Adipocyte (in vitro differentiated cells): Measurements from ENCODE around the gene SIN3B.
A peak's percentile ranks its signal among the peaks of the same experiment; 100 is the strongest.

Experiments used
- DNase-seq: peaks from one replicate; pipeline ENCODE4 v3.0.0-alpha.2; 2015; ENCODE audit warnings: low read depth
- H3K27me3 ChIP-seq: replicated peaks from 2 replicates; pipeline ENCODE4 v1.7.0; 2013; ENCODE audit warnings: mild to moderate bottlenecking, low read length, moderate library complexity; ENCODE audit not compliant: control insufficient read depth, insufficient read depth
- H3K36me3 ChIP-seq: 2 replicates; pipeline ENCODE4 v1.7.0; 2013; ENCODE audit warnings: low read length, mild to moderate bottlenecking, moderate library complexity; ENCODE audit not compliant: control insufficient read depth, insufficient read depth, severe bottlenecking
- H3K4me1 ChIP-seq: 2 replicates; pipeline ENCODE4 v1.7.0; 2013; ENCODE audit warnings: mild to moderate bottlenecking, low read length, moderate library complexity; ENCODE audit not compliant: control insufficient read depth, insufficient read depth
- H3K4me3 ChIP-seq: 2 replicates; pipeline ENCODE4 v1.7.0; 2013; ENCODE audit warnings: mild to moderate bottlenecking, low read length, moderate library complexity
- H3K9ac ChIP-seq: 2 replicates; pipeline ENCODE4 v1.7.0; 2013; ENCODE audit warnings: mild to moderate bottlenecking, low read length, moderate library complexity
- H3K9me3 ChIP-seq: 2 replicates; pipeline ENCODE4 v1.7.0; 2013; ENCODE audit warnings: mild to moderate bottlenecking, low read length, moderate library complexity; ENCODE audit not compliant: control insufficient read depth

Gene SIN3B

DNA sequence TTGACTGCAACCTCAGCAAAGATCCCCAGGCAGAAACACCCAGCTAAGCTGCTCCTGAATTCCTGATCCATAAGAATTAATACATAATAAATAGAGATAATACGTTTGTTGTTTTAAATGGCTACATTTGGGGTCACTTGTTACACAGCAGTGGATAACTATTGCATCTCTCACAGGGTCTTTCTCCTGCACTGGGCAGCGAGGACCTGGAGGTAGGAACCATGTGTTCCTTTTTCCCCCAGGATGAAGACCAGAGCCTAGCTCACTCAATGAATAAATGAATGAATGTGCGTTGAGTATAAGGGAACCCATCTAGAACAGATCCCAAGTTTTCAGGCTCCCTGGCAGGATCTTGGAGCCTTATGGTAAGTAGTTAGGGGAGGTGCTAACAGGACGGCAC lies 90.3 kb downstream of the SIN3B start:
- DNase-seq = no peak

DNA sequence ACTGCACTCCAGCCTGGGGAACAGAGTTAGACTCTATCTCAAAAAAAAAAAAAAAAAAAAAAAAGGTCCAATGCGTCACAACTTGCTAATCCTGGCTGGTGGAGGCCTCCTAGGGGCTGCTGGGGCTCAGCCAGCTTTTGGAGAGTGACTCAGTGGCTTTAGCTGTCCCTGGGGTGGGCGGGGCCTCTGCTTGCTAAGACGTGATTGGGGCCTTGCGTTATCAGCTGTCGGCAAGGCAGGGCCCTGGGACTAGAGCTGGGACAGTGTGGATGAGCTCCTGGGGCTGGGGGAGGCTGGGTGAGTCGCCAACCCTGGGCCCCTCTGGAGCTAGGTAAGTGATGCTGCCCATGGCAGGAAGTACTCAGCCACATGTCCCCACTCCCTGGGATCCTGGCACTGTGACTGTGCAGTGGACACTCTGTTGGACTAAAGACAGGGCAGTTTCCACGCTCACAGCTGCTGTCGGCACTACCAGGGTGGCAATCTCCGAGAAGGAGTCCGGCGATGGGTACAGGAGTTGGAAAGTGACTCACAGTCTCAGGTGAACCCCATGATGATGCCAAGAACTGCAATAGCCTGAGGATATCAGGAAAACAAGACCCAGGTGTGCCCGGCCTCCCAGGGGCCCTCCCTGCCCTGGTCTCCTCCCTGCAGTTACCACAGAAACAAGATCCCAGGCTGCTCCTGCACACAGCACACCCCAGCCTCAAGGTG lies 91.8 kb downstream of the SIN3B start:
- no peaks in the 10 kb centered on the region for H3K36me3 ChIP-seq
- peaks cover 3% of the 10 kb centered on the region for H3K4me1 ChIP-seq
- peaks cover 8% of the 10 kb centered on the region for H3K27me3 ChIP-seq
- H3K4me3 ChIP-seq = no peak overlapping the region
- no peak overlapping the region for H3K9ac ChIP-seq
- H3K9me3 ChIP-seq = peaks cover 17% of the 10 kb centered on the region
- peak; percentile 52 for DNase-seq

More for the DNA sequence above, 90.3 kb downstream of the SIN3B start:
- Histone ChIP-seq H3K9me3 (peaks cover 17% of the 10 kb centered on the region), H3K9ac (no peak overlapping the region), H3K36me3 (no peaks in the 10 kb centered on the region), H3K4me1 (peaks cover 3% of the 10 kb centered on the region), H3K4me3 (no peak overlapping the region), H3K27me3 (peaks cover 8% of the 10 kb centered on the region)

DNA sequence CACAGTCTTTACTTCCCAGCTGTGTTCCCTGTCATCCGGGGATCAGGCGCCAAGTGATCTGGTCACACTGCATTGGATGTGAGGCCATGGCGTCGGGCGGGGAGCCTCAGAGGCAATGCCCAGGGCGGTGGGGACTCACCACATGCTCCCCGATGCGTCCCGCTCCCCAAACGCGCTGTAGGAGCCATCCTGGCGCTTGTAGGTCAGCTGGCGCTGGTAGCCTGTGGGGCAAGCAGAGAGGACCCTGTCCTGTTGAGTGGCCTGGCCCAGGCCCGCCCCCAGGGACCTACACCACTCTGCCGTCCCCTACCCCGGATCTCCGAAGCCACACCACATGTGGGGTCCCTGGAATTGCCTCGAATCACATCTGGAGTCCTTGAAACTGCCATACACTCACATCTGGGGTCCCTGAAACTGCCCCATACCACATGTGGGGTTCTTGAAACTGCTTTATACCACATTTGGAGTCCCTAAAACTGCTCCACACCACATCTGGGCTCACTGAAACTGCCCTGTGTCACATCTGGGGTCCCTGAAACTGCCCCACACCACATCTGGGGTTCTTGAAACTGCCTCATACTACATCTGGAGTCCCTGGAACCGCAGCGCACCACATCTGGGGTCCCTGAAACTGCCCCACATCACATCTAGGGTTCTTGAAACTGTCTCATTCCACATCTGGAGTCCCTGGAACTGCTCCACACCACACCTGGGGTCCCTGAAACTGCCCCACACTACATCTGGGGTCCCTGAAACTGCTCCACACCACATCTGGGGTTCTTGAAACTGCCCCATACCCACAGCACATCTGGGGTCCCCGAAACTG lies 92.8 kb downstream of the SIN3B start:
- Histone ChIP-seq H3K36me3 (no peaks in the 10 kb centered on the region), H3K27me3 (peaks cover 5% of the 10 kb centered on the region), H3K4me1 (peaks cover 3% of the 10 kb centered on the region), H3K4me3 (no peak overlapping the region), H3K9me3 (peaks cover 17% of the 10 kb centered on the region), H3K9ac (no peak overlapping the region)
- DNase-seq = no peak

DNA sequence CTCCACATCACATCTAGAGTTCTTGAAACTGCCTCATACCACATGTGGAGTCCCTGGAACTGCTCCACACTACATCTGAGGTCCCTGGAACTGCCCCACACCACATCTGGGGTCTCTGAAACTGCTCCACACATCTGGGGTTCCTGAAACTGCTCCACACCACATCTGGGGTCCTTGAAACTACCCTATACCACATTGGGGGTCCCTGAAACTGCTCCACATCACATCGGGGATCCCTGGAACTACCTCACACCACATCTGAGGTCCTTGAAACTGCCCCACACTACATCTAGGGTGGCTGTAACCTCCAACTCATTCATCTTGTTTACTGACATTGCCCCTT lies 93.4 kb downstream of the SIN3B start:
- Histone ChIP-seq H3K9me3 (peaks cover 17% of the 10 kb centered on the region), H3K36me3 (no peaks in the 10 kb centered on the region), H3K4me1 (peaks cover 3% of the 10 kb centered on the region), H3K4me3 (no peak overlapping the region), H3K9ac (no peak overlapping the region), H3K27me3 (no peaks in the 10 kb centered on the region)
- DNase-seq = no peak

DNA sequence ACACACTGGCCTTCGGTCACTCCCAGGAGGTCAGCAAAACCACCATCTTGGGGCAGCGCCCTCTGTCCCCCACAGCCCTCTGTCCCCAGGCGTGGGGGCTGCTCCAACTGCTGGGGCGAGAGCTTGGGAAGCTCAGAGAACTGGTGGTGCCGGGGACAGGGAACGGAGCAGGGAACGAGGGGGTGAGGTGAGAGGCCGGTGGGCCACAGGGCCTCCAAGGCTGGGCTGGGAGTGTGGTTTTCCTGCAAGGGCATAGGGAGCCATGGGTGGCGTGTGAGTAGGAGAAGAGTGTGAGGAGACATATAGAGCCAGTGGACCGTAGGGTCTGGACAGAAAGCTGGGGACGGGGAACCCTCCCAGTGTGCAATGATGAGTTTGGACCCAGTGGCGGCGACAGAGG lies 93.8 kb downstream of the SIN3B start:
- no peak for DNase-seq
- H3K36me3 ChIP-seq = no peaks in the 10 kb centered on the region
- peaks cover 17% of the 10 kb centered on the region for H3K9me3 ChIP-seq
- H3K27me3 ChIP-seq = no peaks in the 10 kb centered on the region
- H3K4me1 ChIP-seq = peaks cover 3% of the 10 kb centered on the region
- H3K4me3 ChIP-seq = no peak overlapping the region
- H3K9ac ChIP-seq = no peak overlapping the region

DNA sequence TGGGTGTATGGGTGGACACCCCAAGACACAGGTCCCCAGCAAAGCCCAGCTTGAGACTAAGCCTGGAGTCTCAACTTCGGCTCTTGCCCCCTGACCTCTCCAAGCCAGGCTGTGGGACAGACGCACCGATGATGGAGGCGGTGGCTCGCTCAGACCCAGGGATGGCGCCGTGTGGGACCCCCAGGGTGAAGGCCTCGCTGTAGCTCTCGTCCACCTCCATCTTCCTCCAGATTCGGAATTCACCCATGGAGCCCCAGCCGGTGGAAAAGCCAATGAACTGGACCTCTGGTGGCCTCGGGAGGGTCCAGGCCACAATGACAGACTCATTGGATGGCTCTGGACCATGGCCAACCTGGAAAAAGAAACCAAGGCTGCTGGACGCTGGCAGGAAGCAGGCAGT lies 98.7 kb downstream of the SIN3B start:
- H3K36me3 ChIP-seq = no peaks in the 10 kb centered on the region
- no peak overlapping the region for H3K4me3 ChIP-seq
- DNase-seq = no peak
- H3K4me1 ChIP-seq = no peaks in the 10 kb centered on the region
- peaks cover 15% of the 10 kb centered on the region for H3K27me3 ChIP-seq
- no peak overlapping the region for H3K9ac ChIP-seq
- H3K9me3 ChIP-seq = peaks cover 12% of the 10 kb centered on the region

DNA sequence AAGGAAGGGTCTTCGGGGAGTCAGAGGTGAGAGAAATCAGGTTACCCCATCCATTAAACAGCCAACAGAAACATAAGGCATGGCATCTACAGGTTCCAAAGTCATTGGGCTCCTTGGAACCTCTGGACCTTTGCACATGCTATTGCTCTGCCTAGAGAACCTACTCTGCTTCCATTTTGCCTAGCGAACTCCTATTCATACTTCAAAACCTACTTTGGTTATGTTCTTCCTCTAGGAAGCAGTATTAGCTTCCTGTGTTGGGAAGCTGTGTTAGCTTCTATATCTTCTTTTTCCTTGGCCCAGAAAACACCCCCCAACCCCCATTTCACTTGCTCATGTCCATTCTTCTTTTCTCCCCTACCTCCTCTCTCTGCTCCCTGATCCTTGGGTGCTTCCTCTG lies 99.2 kb downstream of the SIN3B start:
- no peaks in the 10 kb centered on the region for H3K4me1 ChIP-seq
- H3K36me3 ChIP-seq = no peaks in the 10 kb centered on the region
- H3K9ac ChIP-seq = no peak overlapping the region
- H3K4me3 ChIP-seq = no peak overlapping the region
- H3K9me3 ChIP-seq = peaks cover 15% of the 10 kb centered on the region
- DNase-seq = no peak
- peaks cover 15% of the 10 kb centered on the region for H3K27me3 ChIP-seq

DNA sequence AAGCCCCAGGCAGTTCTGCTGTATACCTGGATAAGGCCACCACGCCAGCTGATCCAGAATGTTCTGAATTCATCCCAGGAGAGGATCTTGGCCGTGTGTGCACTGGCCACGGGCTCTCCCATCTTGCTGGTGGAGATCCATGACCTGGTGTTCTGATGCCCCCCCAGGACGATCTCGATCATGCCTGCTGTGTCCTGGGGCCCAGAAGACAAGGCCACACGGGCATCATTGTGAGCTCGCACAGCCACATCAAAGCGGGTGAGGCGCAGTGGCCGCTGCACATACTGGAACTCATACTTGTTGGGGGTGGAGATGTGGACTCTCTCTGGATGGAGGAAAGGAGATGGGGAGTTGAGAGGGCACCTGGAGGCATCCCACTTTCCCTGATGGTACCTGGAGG lies 99.7 kb downstream of the SIN3B start:
- no peak overlapping the region for H3K4me3 ChIP-seq
- H3K27me3 ChIP-seq = peaks cover 17% of the 10 kb centered on the region
- no peaks in the 10 kb centered on the region for H3K4me1 ChIP-seq
- H3K9me3 ChIP-seq = peaks cover 20% of the 10 kb centered on the region
- no peak overlapping the region for H3K9ac ChIP-seq
- H3K36me3 ChIP-seq = no peaks in the 10 kb centered on the region
- no peak for DNase-seq
